GM13976 (cell line): ENCODE results near the gene RNASEH2A.

Experiments
- DNase-seq: peaks from one replicate; pipeline ENCODE4 v3.0.0; 2012; ENCODE audit warnings: low spot score
- in situ Hi-C: fragments of 300-500 bp; cut with MboI; formaldehyde crosslinking; loops from one replicate; pipeline ENCODE4 v1.12.0; 2022; ENCODE audit warnings: low sequenced_read_pairs, mixed read lengths, inconsistent platforms; ENCODE audit not compliant: unreplicated experiment
- TF ChIP-seq, protein P1 (sequence below): IDR thresholded peaks from 2 replicates; pipeline ENCODE4 v1.5.1; 2012; ENCODE audit warnings: borderline replicate concordance, mild to moderate bottlenecking; ENCODE audit not compliant: insufficient read depth; ENCODE audit errors: extremely low read depth, missing control alignments, control extremely low read depth

Gene RNASEH2A

GRCh38 chr19:12785431-12786031, 20.9 kb upstream of the RNASEH2A start:
- no peak for DNase-seq
- in situ Hi-C loops = no loop called here
- TF ChIP-seq, protein P1, sequence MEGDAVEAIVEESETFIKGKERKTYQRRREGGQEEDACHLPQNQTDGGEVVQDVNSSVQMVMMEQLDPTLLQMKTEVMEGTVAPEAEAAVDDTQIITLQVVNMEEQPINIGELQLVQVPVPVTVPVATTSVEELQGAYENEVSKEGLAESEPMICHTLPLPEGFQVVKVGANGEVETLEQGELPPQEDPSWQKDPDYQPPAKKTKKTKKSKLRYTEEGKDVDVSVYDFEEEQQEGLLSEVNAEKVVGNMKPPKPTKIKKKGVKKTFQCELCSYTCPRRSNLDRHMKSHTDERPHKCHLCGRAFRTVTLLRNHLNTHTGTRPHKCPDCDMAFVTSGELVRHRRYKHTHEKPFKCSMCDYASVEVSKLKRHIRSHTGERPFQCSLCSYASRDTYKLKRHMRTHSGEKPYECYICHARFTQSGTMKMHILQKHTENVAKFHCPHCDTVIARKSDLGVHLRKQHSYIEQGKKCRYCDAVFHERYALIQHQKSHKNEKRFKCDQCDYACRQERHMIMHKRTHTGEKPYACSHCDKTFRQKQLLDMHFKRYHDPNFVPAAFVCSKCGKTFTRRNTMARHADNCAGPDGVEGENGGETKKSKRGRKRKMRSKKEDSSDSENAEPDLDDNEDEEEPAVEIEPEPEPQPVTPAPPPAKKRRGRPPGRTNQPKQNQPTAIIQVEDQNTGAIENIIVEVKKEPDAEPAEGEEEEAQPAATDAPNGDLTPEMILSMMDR = no peak

GRCh38 chr19:12786141-12786870, 20.1 kb upstream of the RNASEH2A start:
- TF ChIP-seq, protein P1 = no peak
- in situ Hi-C loops = no loop called here
- no peak for DNase-seq

GRCh38 chr19:12786952-12787351, 19.4 kb upstream of the RNASEH2A start:
- in situ Hi-C loops = no loop called here
- TF ChIP-seq, protein P1 = no peak
- no peak for DNase-seq

- DNase-seq = no peak
- in situ Hi-C loops = no loop called here
- TF ChIP-seq, protein P1 = no peak
These were observed 18.9 kb upstream of the RNASEH2A start for GRCh38 chr19:12787458-12787857.

GRCh38 chr19:12788042-12788681, 18.2 kb upstream of the RNASEH2A start:
- DNase-seq = no peak
- TF ChIP-seq, protein P1 = no peak
- in situ Hi-C loops = no loop called here

GRCh38 chr19:12788682-12789097, 17.7 kb upstream of the RNASEH2A start:
- TF ChIP-seq, protein P1 = no peak
- in situ Hi-C loops = no loop called here
- peak; percentile 82 for DNase-seq
